H1 (cell line): ENCODE results near the gene PCSK4. TPM values are rescaled to one million over a fixed set of nuclear protein-coding genes. Genes with fewer than 3 reads are reported as not detected.

Experiments used
- CTCF ChIA-PET: fragments of 300-600 bp; sonication (Branson Sonifier 250); formaldehyde crosslinking; loops from one replicate; lab custom pipeline; 2021; ENCODE audit not compliant: partially characterized antibody; lab: Charles Lee
- POLR2A ChIA-PET: fragments of 300-600 bp; sonication (Branson Sonifier 250); formaldehyde crosslinking; loops from one replicate; lab custom pipeline; 2021; ENCODE audit warnings: inconsistent platforms; ENCODE audit not compliant: partially characterized antibody; lab: Charles Lee
- DNase-seq, 2 experiments: peaks; one replicate each; pipeline versions ENCODE4 v3.0.0 to v3.0.0-alpha.2; 2010 to 2022; ENCODE audit warnings: low spot score in 2 of 2, low read depth in 1 of 2, mixed read lengths in 1 of 2
- FAIRE-seq: peaks from 2 replicates; lab custom pipeline; 2011; peaks lifted over from hg19 to GRCh38; lab: Jason Lieb, UNC
- H2AFZ ChIP-seq: 2 replicates; pipeline ENCODE4 v1.8.1; 2012; ENCODE audit warnings: low read length, inconsistent platforms
- H2AK5ac ChIP-seq: 2 replicates; pipeline ENCODE4 v1.6.1; 2013; ENCODE audit warnings: low read depth, low read length
- H2BK120ac ChIP-seq: replicated peaks from 2 replicates; pipeline ENCODE3; 2013; ENCODE audit warnings: low read depth, low read length, inconsistent platforms
- H2BK12ac ChIP-seq: 2 replicates; pipeline ENCODE4 v1.6.1; 2013; ENCODE audit warnings: low read depth, low read length
- H2BK15ac ChIP-seq: 2 replicates; pipeline ENCODE4 v1.6.1; 2013; ENCODE audit warnings: low read length
- H2BK20ac ChIP-seq: 2 replicates; pipeline ENCODE4 v1.6.1; 2013; ENCODE audit warnings: low read length
- H2BK5ac ChIP-seq: 2 replicates; pipeline ENCODE4 v1.6.1; 2013; ENCODE audit warnings: low read depth, low read length
- H3K14ac ChIP-seq: 2 replicates; pipeline ENCODE4 v1.6.1; 2013; ENCODE audit warnings: inconsistent platforms; ENCODE audit not compliant: insufficient read length
- H3K18ac ChIP-seq: 2 replicates; pipeline ENCODE4 v1.6.1; 2013; ENCODE audit warnings: low read length; ENCODE audit errors: extremely low read depth
- H3K23ac ChIP-seq: 2 replicates; pipeline ENCODE4 v1.6.1; 2013; ENCODE audit warnings: inconsistent platforms; ENCODE audit not compliant: insufficient read length
- H3K23me2 ChIP-seq: 2 replicates; pipeline ENCODE4 v1.6.1; 2013; ENCODE audit warnings: low read depth, low read length
- H3K27ac ChIP-seq: 2 replicates; pipeline ENCODE4 v1.6.1; 2011; ENCODE audit warnings: low read depth, low read length, inconsistent platforms
- H3K27me3 ChIP-seq, 4 experiments: replicated peaks in 1 of 4; 1 replicate in 1 of 4; 2 replicates in 3 of 4; pipeline versions ENCODE4 v1.6.1 to v1.8.1; 2011 to 2013; ENCODE audit warnings: low read length in 3 of 4, mild to moderate bottlenecking in 3 of 4, inconsistent platforms in 2 of 4, mixed read lengths in 2 of 4, moderate library complexity in 1 of 4; ENCODE audit not compliant: control insufficient read depth in 3 of 4, insufficient read depth in 3 of 4; ENCODE audit errors: extremely low read depth in 1 of 4
- H3K36me3 ChIP-seq, 4 experiments: 2 replicates each; pipeline versions ENCODE4 v1.6.1 to v1.8.1; 2011 to 2013; ENCODE audit warnings: mild to moderate bottlenecking in 4 of 4, low read length in 3 of 4, moderate library complexity in 2 of 4, control low read depth in 1 of 4, inconsistent platforms in 1 of 4; ENCODE audit not compliant: insufficient read depth in 4 of 4, control insufficient read depth in 2 of 4
- H3K4ac ChIP-seq: replicated peaks from 2 replicates; pipeline ENCODE3; 2013; ENCODE audit warnings: low read length, low read depth, mixed read lengths, inconsistent platforms; ENCODE audit not compliant: insufficient read length
- H3K4me1 ChIP-seq, 4 experiments: replicated peaks in 1 of 4; 1 replicate in 1 of 4; 2 replicates in 3 of 4; pipeline versions ENCODE4 v1.6.1 to v1.8.1; 2011 to 2013; ENCODE audit warnings: low read length in 3 of 4, inconsistent platforms in 2 of 4, mixed read lengths in 1 of 4; ENCODE audit not compliant: insufficient read depth in 4 of 4, control insufficient read depth in 3 of 4
- H3K4me2 ChIP-seq, 2 experiments: 2 replicates each; pipeline versions ENCODE4 v1.6.1 to v1.8.1; 2011 to 2013; ENCODE audit warnings: low read depth in 2 of 2, low read length in 2 of 2, control low read depth in 1 of 2, inconsistent platforms in 1 of 2, mild to moderate bottlenecking in 1 of 2; ENCODE audit not compliant: insufficient read depth in 1 of 2
- H3K4me3 ChIP-seq, 4 experiments: fragments of 200-600, 300-600 bp in 1 of 4; sonication (generic), shearing (Covaris generic), sonication (Bioruptor Twin) in 1 of 4; 2 replicates each; pipeline versions ENCODE4 v1.5.1 to v1.8.1; 2011 to 2016; ENCODE audit warnings: low read length in 4 of 4, low read depth in 3 of 4, control low read depth in 2 of 4, inconsistent platforms in 2 of 4, mild to moderate bottlenecking in 2 of 4, mixed read lengths in 1 of 4, moderate library complexity in 1 of 4; ENCODE audit not compliant: insufficient read depth in 2 of 4; ENCODE audit errors: extremely low read depth in 1 of 4
- H3K56ac ChIP-seq: replicated peaks from 2 replicates; pipeline ENCODE3; 2013; ENCODE audit warnings: low read depth, mild to moderate bottlenecking, mixed read lengths, low read length, inconsistent platforms; ENCODE audit not compliant: insufficient read length
- H3K79me1 ChIP-seq: 2 replicates; pipeline ENCODE4 v1.6.1; 2013; ENCODE audit warnings: low read depth, low read length, control low read depth
- H3K79me2 ChIP-seq, 2 experiments: 2 replicates each; pipeline versions ENCODE4 v1.6.1 to v1.8.1; 2012 to 2013; ENCODE audit warnings: low read length in 2 of 2, mild to moderate bottlenecking in 2 of 2, inconsistent platforms in 1 of 2; ENCODE audit not compliant: insufficient read depth in 2 of 2, control insufficient read depth in 1 of 2
- H3K9ac ChIP-seq, 4 experiments: replicated peaks in 1 of 4; 1 replicate in 1 of 4; 2 replicates in 3 of 4; pipeline versions ENCODE4 v1.6.1 to v1.8.1; 2011 to 2013; ENCODE audit warnings: low read depth in 3 of 4, low read length in 3 of 4, control low read depth in 2 of 4, mild to moderate bottlenecking in 2 of 4, moderate library complexity in 2 of 4, inconsistent platforms in 1 of 4; ENCODE audit errors: extremely low read depth in 1 of 4
- H3K9me3 ChIP-seq, 2 experiments: 2 replicates each; pipeline versions ENCODE4 v1.6.1 to v1.8.1; 2012 to 2013; ENCODE audit warnings: mild to moderate bottlenecking in 2 of 2, moderate library complexity in 2 of 2, control low read depth in 1 of 2, inconsistent platforms in 1 of 2, low read depth in 1 of 2, low read length in 1 of 2, mixed read lengths in 1 of 2; ENCODE audit not compliant: insufficient read depth in 2 of 2
- H4K20me1 ChIP-seq, 2 experiments: replicated peaks in 1 of 2; 2 replicates each; pipeline versions ENCODE3 to v1.8.1; 2011 to 2013; ENCODE audit warnings: inconsistent platforms in 2 of 2, low read length in 2 of 2, mild to moderate bottlenecking in 1 of 2; ENCODE audit not compliant: insufficient read depth in 2 of 2, control insufficient read depth in 1 of 2
- H4K5ac ChIP-seq: 2 replicates; pipeline ENCODE4 v1.6.1; 2013; ENCODE audit warnings: low read length, low read depth, mixed read lengths, inconsistent platforms; ENCODE audit not compliant: insufficient read length
- H4K8ac ChIP-seq: 2 replicates; pipeline ENCODE4 v1.8.0; 2013; ENCODE audit warnings: mild to moderate bottlenecking, moderate library complexity, low read length, inconsistent platforms; ENCODE audit not compliant: insufficient read depth; ENCODE audit errors: extremely low read depth
- H4K91ac ChIP-seq: replicated peaks from 2 replicates; pipeline ENCODE3; 2013; ENCODE audit warnings: low read length, mixed read lengths, inconsistent platforms; ENCODE audit not compliant: insufficient read length
- ATF3 ChIP-seq: IDR thresholded peaks from 2 replicates; pipeline ENCODE4 v1.6.1; 2011; ENCODE audit warnings: low read depth, mild to moderate bottlenecking, low read length; ENCODE audit not compliant: insufficient read depth
- EGR1 ChIP-seq: IDR thresholded peaks from 2 replicates; pipeline ENCODE4 v1.6.1; 2011; ENCODE audit warnings: low read depth, low read length, borderline replicate concordance
- FOSL1 ChIP-seq: IDR thresholded peaks from 2 replicates; pipeline ENCODE4 v1.6.1; 2011; ENCODE audit warnings: mild to moderate bottlenecking, low read depth, low read length, moderate library complexity; ENCODE audit not compliant: insufficient read depth
- KDM1A ChIP-seq: fragments of 200-600, 300-600 bp; sonication (generic); IDR thresholded peaks from 2 replicates; pipeline ENCODE4 v1.7.1; 2016; ENCODE audit warnings: mild to moderate bottlenecking, low read length, borderline replicate concordance
- MAX ChIP-seq: IDR thresholded peaks from 2 replicates; pipeline ENCODE4 v1.6.1; 2012; ENCODE audit warnings: inconsistent platforms
- SAP30 ChIP-seq: fragments of 300-600 bp; sonication (generic); IDR thresholded peaks from 2 replicates; pipeline ENCODE4 v1.7.1; 2012; ENCODE audit warnings: low read length, moderate library complexity, mild to moderate bottlenecking, inconsistent platforms; ENCODE audit not compliant: insufficient read depth, insufficient replicate concordance
- SIRT6 ChIP-seq: IDR thresholded peaks from one replicate; pipeline ENCODE4 v1.7.1; 2012; ENCODE audit warnings: low read length, inconsistent platforms
- TCF12 ChIP-seq: IDR thresholded peaks from 2 replicates; pipeline ENCODE4 v1.6.1; 2011; ENCODE audit warnings: low read depth, mild to moderate bottlenecking, low read length
- WGBS, 2 experiments: shearing (Covaris generic) in 1 of 2; methylation state at CpG; one replicate each; pipeline versions ENCODE4 v1.1.6 to v1.1.7; 2013 to 2015; ENCODE audit warnings: low lambda C conversion rate in 2 of 2, mixed read lengths in 2 of 2, inconsistent platforms in 1 of 2, low coverage in 1 of 2, missing lambda C conversion rate in 1 of 2; ENCODE audit not compliant: insufficient replicate concordance in 2 of 2, insufficient coverage in 1 of 2, insufficient read length in 1 of 2; ENCODE audit errors: extremely low coverage in 1 of 2, missing lambda C conversion rate in 1 of 2; 5-methylcytosine and 5-hydroxymethylcytosine counted together
- polyA plus RNA-seq, 7 experiments: library from polyadenylated mRNA; depleted of rRNA in 3 of 7; stranded (reverse) in 5 of 7; unstranded in 2 of 7; fragments of >200 nt in 5 of 7; fragments of 200-250 nt in 2 of 7; gene quantifications; 1 replicate in 5 of 7; 2 replicates in 1 of 7; 4 replicates in 1 of 7; pipeline versions ENCODE4 v1.2.1 to v1.2.3, GENCODE V29; 2011 to 2013; ENCODE audit warnings: missing spikeins in 2 of 7, mixed read lengths in 2 of 7
- total RNA-seq: library from RNA; stranded (reverse); fragmentation: NEBNext Ultra II Directional; extraction: Animal tissue kit (Norgen Biotek cat#: 25700); gene quantifications from 2 replicates; pipeline ENCODE4 v1.2.1, GENCODE V29; 2021

The PCSK4 gene
- total and polyA plus RNA-seq, 2 of the 8 experiments (the other 6 are each of a cell fraction or from before 2014, with no cell fraction given), result 9.8 to 10.7 TPM

GRCh38 chr19:1510807-1511206, 20.7 kb upstream of the PCSK4 start:
- H2BK15ac ChIP-seq, result peak overlapping the region; percentile 46; the same call in 1 of the 2 replicates
- CTCF ChIA-PET, result interaction anchor here (1.5 kb wide), 1 partner anchor 14 kb away, joined by 3 read pairs; no protein-coding TSS in a partner anchor
- H3K27ac ChIP-seq, result no peak overlapping the region
- no peak overlapping the region for H4K5ac ChIP-seq
- no peak overlapping the region for H2BK5ac ChIP-seq
- no peaks in the 10 kb centered on the region for H3K9me3 ChIP-seq
- no peak overlapping the region for H4K8ac ChIP-seq
- POLR2A ChIA-PET, result no interaction called here
- no peak overlapping the region for H3K9ac ChIP-seq
- 0 out of 4 replicates have a peak overlapping the region, but pooled peaks of 1 of the 2 experiments have one; percentile 9 for H3K4me2 ChIP-seq
- no peak overlapping the region for H3K56ac ChIP-seq
- no peak overlapping the region for H2BK12ac ChIP-seq
- peaks cover 0 to 3% (median 0%) of the 10 kb centered on the region in 4 experiments; a peak in 3 of 7 replicates for H3K4me1 ChIP-seq
- H4K20me1 ChIP-seq, result peaks cover 0 to 6% of the 10 kb centered on the region in 2 experiments
- peaks cover 0 to 10% (median 5%) of the 10 kb centered on the region in 4 experiments; a peak in 5 of 7 replicates for H3K27me3 ChIP-seq
- no peak overlapping the region for H3K4me3 ChIP-seq
- H3K36me3 ChIP-seq, result no peaks in the 10 kb centered on the region
- H3K14ac ChIP-seq, result no peak overlapping the region
- no peak for FAIRE-seq
- no peak overlapping the region for H3K4ac ChIP-seq
- H2BK20ac ChIP-seq, result no peak overlapping the region
- H3K79me2 ChIP-seq, result no peaks in the 10 kb centered on the region
- H3K23ac ChIP-seq, result no peak overlapping the region
- no peak overlapping the region for H3K18ac ChIP-seq
- no peak overlapping the region for H2AFZ ChIP-seq
- no peak overlapping the region for H4K91ac ChIP-seq
- H2BK120ac ChIP-seq, result no peak overlapping the region
- DNase-seq, result no peak
- peaks cover 6% of the 10 kb centered on the region; the same call in 1 of the 2 replicates for H3K23me2 ChIP-seq
- no peaks in the 10 kb centered on the region for H3K79me1 ChIP-seq
- TF ChIP-seq SAP30 (no peak), TCF12 (no peak), SIRT6 (no peak), ATF3 (no peak), MAX (no peak), KDM1A (peak; percentile 35; the same call in 1 of the 2 replicates), EGR1 (no peak), FOSL1 (no peak)
- H2AK5ac ChIP-seq, result no peak overlapping the region
- 82% methylated on average over 8 of the region's 9 CpGs; no CpG with 5 or more reads in 1 of the 2 experiments for WGBS, 2 experiments
